Mesenchymal stem cell (in vitro differentiated cells and primary cell): ENCODE data around the gene P2RX2. TPM values are rescaled to one million over a fixed set of nuclear protein-coding genes. Genes with fewer than 3 reads are reported as not detected.

Source experiments
- small RNA-seq: library from polyadenylated mRNA; stranded (forward); fragments of <200 nt; extraction: miRNeasy Mini kit (QIAGEN cat#:217004); gene quantifications from one replicate; pipeline ENCODE3, GENCODE V24; 2013; ENCODE audit warnings: low read depth

The P2RX2 gene

Small RNA genes lying within 50 kb of the gene (small RNA-seq; reads per million reads assigned to genes)
- not detected for gene MIR6763
